ENCODE results near the gene PLA2G4D. TPM values are rescaled to one million over a fixed set of nuclear protein-coding genes. Genes with fewer than 3 reads are reported as not detected.

The PLA2G4D gene
- total and polyA plus RNA-seq, 8 donors: 0.18 to 3.2 (median 2.0) TPM; not detected in 4

Other genes with a start within 250 kb of the PLA2G4D start
- gene SPTBN5, start 200.5 kb downstream of the PLA2G4D start, total RNA-seq: 1 to 10 TPM in 1 of 5 donors, under 1 TPM in 3, not detected in 1; 0.29 to 4.9 (median 0.80) TPM
- 1 to 10 TPM; 2.6 to 3.2 (median 2.9) TPM for gene SPTBN5, start 200.5 kb downstream of the PLA2G4D start, polyA plus RNA-seq
- gene EHD4, start 122.0 kb downstream of the PLA2G4D start, total RNA-seq: 10 to 100 TPM in 4 of 5 donors, 1 to 10 TPM in 1; 9.4 to 86.4 (median 23.1) TPM
- 10 to 100 TPM in 1 of 3 donors, 1 to 10 TPM in 2; 5.8 to 12.1 (median 9.8) TPM for gene EHD4, start 122.0 kb downstream of the PLA2G4D start, polyA plus RNA-seq
- not detected for gene PLA2G4E, start 73.5 kb downstream of the PLA2G4D start, total RNA-seq
- gene PLA2G4E, start 73.5 kb downstream of the PLA2G4D start, polyA plus RNA-seq: under 1 TPM in 1 of 3 donors, not detected in 2; 0.78 TPM
- gene PLA2G4F, start 62.1 kb upstream of the PLA2G4D start, total RNA-seq: 10 to 100 TPM in 4 of 5 donors, 1 to 10 TPM in 1; 3.5 to 41.4 (median 12.9) TPM
- 1 to 10 TPM; 1.9 to 4.7 (median 3.8) TPM for gene PLA2G4F, start 62.1 kb upstream of the PLA2G4D start, polyA plus RNA-seq
- gene VPS39, start 113.7 kb upstream of the PLA2G4D start, total RNA-seq: 100 to 1,000 TPM in 2 of 5 donors, 10 to 100 TPM in 3; 71.9 to 635 (median 96.3) TPM
- 10 to 100 TPM; 22.2 to 28.4 (median 26.1) TPM for gene VPS39, start 113.7 kb upstream of the PLA2G4D start, polyA plus RNA-seq
- 10 to 100 TPM; 10.1 to 77.6 (median 26.6) TPM for gene GANC, start 178.6 kb upstream of the PLA2G4D start, total RNA-seq
- 1 to 10 TPM; 5.2 to 7.3 (median 5.3) TPM for gene GANC, start 178.6 kb upstream of the PLA2G4D start, polyA plus RNA-seq
- gene TMEM87A, start 178.9 kb upstream of the PLA2G4D start, total RNA-seq: 100 to 1,000 TPM in 1 of 5 donors, 10 to 100 TPM in 4; 12.3 to 128 (median 42.3) TPM
- 10 to 100 TPM; 11.8 to 25.7 (median 19.3) TPM for gene TMEM87A, start 178.9 kb upstream of the PLA2G4D start, polyA plus RNA-seq